Mononuclear cell (primary cell): ENCODE measurements around the gene OSBPL6. TPM values are rescaled to one million over a fixed set of nuclear protein-coding genes. Genes with fewer than 3 reads are reported as not detected.
"Not testable (repeated sequence)": the region's sequence is repeated elsewhere in the genome, so short reads cannot be mapped to it uniquely, and the experiment has no call there.

Experiments used
- H3K27me3 ChIP-seq: 2 replicates; pipeline ENCODE4 v1.6.0; 2011; ENCODE audit warnings: low read length, control low read depth; ENCODE audit not compliant: insufficient read depth
- H3K4me1 ChIP-seq: 2 replicates; pipeline ENCODE4 v1.5.1; 2011; ENCODE audit warnings: mild to moderate bottlenecking, low read length, control low read depth; ENCODE audit not compliant: insufficient read depth
- H3K4me3 ChIP-seq: 2 replicates; pipeline ENCODE4 v1.5.1; 2011; ENCODE audit warnings: mild to moderate bottlenecking, low read length, moderate library complexity
- H3K9me3 ChIP-seq: 2 replicates; pipeline ENCODE4 v1.5.1; 2011; ENCODE audit warnings: low read depth, mild to moderate bottlenecking, control low read depth, low read length
- total RNA-seq: library from RNA; depleted of rRNA; stranded (reverse); fragments of >200 nt; gene quantifications from one replicate; pipeline ENCODE4 v1.2.3, GENCODE V29; 2012

The OSBPL6 gene
- total RNA-seq, 1 donor: 0.21 TPM

GRCh38 chr2:178309541-178309940 is 115.2 kb downstream of the OSBPL6 start:
- Histone ChIP-seq H3K4me3 (no peak overlapping the region), H3K27me3 (no peaks in the 10 kb centered on the region), H3K4me1 (peaks cover 15% of the 10 kb centered on the region), H3K9me3 (no peaks in the 10 kb centered on the region)

- Histone ChIP-seq H3K9me3 (no peaks in the 10 kb centered on the region), H3K4me3 (no peak overlapping the region), H3K27me3 (no peaks in the 10 kb centered on the region), H3K4me1 (no peaks in the 10 kb centered on the region)
Observed at GRCh38 chr2:178315078-178315477, 120.8 kb downstream of the OSBPL6 start.

- Histone ChIP-seq H3K27me3 (no peaks in the 10 kb centered on the region), H3K9me3 (no peaks in the 10 kb centered on the region), H3K4me3 (no peak overlapping the region), H3K4me1 (no peaks in the 10 kb centered on the region)
Observed at GRCh38 chr2:178315488-178315948, 121.2 kb downstream of the OSBPL6 start.

GRCh38 chr2:178317811-178318210 is 123.5 kb downstream of the OSBPL6 start:
- Histone ChIP-seq H3K9me3 (no peaks in the 10 kb centered on the region), H3K27me3 (no peaks in the 10 kb centered on the region), H3K4me3 (no peak overlapping the region), H3K4me1 (no peaks in the 10 kb centered on the region)

- H3K4me3 ChIP-seq: no peak overlapping the region
- H3K27me3 ChIP-seq: no peaks in the 10 kb centered on the region
- no peaks in the 10 kb centered on the region for H3K9me3 ChIP-seq
- no peaks in the 10 kb centered on the region for H3K4me1 ChIP-seq
Observed at GRCh38 chr2:178320011-178320585, 125.8 kb downstream of the OSBPL6 start.

GRCh38 chr2:178322068-178322467 is 127.8 kb downstream of the OSBPL6 start:
- Histone ChIP-seq H3K9me3 (no peaks in the 10 kb centered on the region), H3K4me3 (no peak overlapping the region), H3K27me3 (no peaks in the 10 kb centered on the region), H3K4me1 (no peaks in the 10 kb centered on the region)

GRCh38 chr2:178323331-178323730 is 129.0 kb downstream of the OSBPL6 start:
- H3K27me3 ChIP-seq, H3K4me1 ChIP-seq, H3K4me3 ChIP-seq, H3K9me3 ChIP-seq: not testable (repeated sequence)

GRCh38 chr2:178324077-178324476 is 129.8 kb downstream of the OSBPL6 start:
- H3K4me1 ChIP-seq: no peaks in the 10 kb centered on the region
- no peaks in the 10 kb centered on the region for H3K9me3 ChIP-seq
- no peaks in the 10 kb centered on the region for H3K27me3 ChIP-seq
- H3K4me3 ChIP-seq: no peak overlapping the region

GRCh38 chr2:178325268-178325667 is 131.0 kb downstream of the OSBPL6 start:
- Histone ChIP-seq H3K9me3 (no peaks in the 10 kb centered on the region), H3K4me1 (no peaks in the 10 kb centered on the region), H3K4me3 (no peak overlapping the region), H3K27me3 (no peaks in the 10 kb centered on the region)

GRCh38 chr2:178327516-178327915 is 133.2 kb downstream of the OSBPL6 start:
- no peak overlapping the region for H3K4me3 ChIP-seq
- no peaks in the 10 kb centered on the region for H3K27me3 ChIP-seq
- no peaks in the 10 kb centered on the region for H3K4me1 ChIP-seq
- H3K9me3 ChIP-seq: no peaks in the 10 kb centered on the region

GRCh38 chr2:178328037-178328436 is 133.7 kb downstream of the OSBPL6 start:
- Histone ChIP-seq H3K4me1 (no peaks in the 10 kb centered on the region), H3K4me3 (no peak overlapping the region), H3K27me3 (no peaks in the 10 kb centered on the region), H3K9me3 (no peaks in the 10 kb centered on the region)

- Histone ChIP-seq H3K4me1 (no peaks in the 10 kb centered on the region), H3K27me3 (no peaks in the 10 kb centered on the region), H3K4me3 (no peak overlapping the region), H3K9me3 (no peaks in the 10 kb centered on the region)
Observed at GRCh38 chr2:178330175-178331017, 136.1 kb downstream of the OSBPL6 start.

- Histone ChIP-seq H3K4me3 (no peak overlapping the region), H3K9me3 (no peaks in the 10 kb centered on the region), H3K4me1 (no peaks in the 10 kb centered on the region), H3K27me3 (no peaks in the 10 kb centered on the region)
Observed at GRCh38 chr2:178331474-178332432, 137.4 kb downstream of the OSBPL6 start.

GRCh38 chr2:178333851-178334250 is 139.5 kb downstream of the OSBPL6 start:
- no peak overlapping the region for H3K4me3 ChIP-seq
- no peaks in the 10 kb centered on the region for H3K4me1 ChIP-seq
- H3K9me3 ChIP-seq: no peaks in the 10 kb centered on the region
- no peaks in the 10 kb centered on the region for H3K27me3 ChIP-seq

GRCh38 chr2:178335230-178335629 is 140.9 kb downstream of the OSBPL6 start:
- no peaks in the 10 kb centered on the region for H3K9me3 ChIP-seq
- no peak overlapping the region for H3K4me3 ChIP-seq
- no peaks in the 10 kb centered on the region for H3K27me3 ChIP-seq
- H3K4me1 ChIP-seq: no peaks in the 10 kb centered on the region
